Measurements from ENCODE around the gene TEX29.

The TEX29 gene

GRCh38 chr13:111319998-111320911 is at the start of gene TEX29:
Gene TEX29 (plus strand): TSS chr13:111320642. CDS start chr13:111320891, 249 bp downstream.
- H3K4me3 ChIP-seq (ENCODE audit: low read length): no peak within 1 kb of the TSS
- H3K9ac ChIP-seq (ENCODE audit: low read length): no peak within 1 kb of the TSS
- no peaks in the 10 kb centered on the region for H3K27me3 ChIP-seq (ENCODE audit: control insufficient read depth, insufficient read depth, low read length)
- H3K4me1 ChIP-seq (ENCODE audit: control insufficient read depth, insufficient read depth, low read length): no peaks in the 10 kb centered on the region
- no peaks in the 10 kb centered on the region for H3K36me3 ChIP-seq (ENCODE audit: control insufficient read depth, insufficient read depth, low read length)
- no peaks in the 10 kb centered on the region for H3K9me3 ChIP-seq (ENCODE audit: control insufficient read depth, low read length)

GRCh38 chr13:111270765-111271698 is 49.4 kb upstream of the TEX29 start:
- H3K36me3 ChIP-seq (ENCODE audit: control insufficient read depth, insufficient read depth, low read length): peaks cover 9% of the 10 kb centered on the region

GRCh38 chr13:111272117-111272516 is 48.3 kb upstream of the TEX29 start:
- Histone ChIP-seq H3K4me3 (ENCODE audit: low read length) (no peak overlapping the region), H3K27me3 (ENCODE audit: control insufficient read depth, insufficient read depth, low read length) (no peaks in the 10 kb centered on the region), H3K9me3 (ENCODE audit: control insufficient read depth, low read length) (no peaks in the 10 kb centered on the region), H3K9ac (ENCODE audit: low read length) (no peak overlapping the region), H3K36me3 (ENCODE audit: control insufficient read depth, insufficient read depth, low read length) (peaks cover 9% of the 10 kb centered on the region), H3K4me1 (ENCODE audit: control insufficient read depth, insufficient read depth, low read length) (no peaks in the 10 kb centered on the region)

More at GRCh38 chr13:111270765-111271698, 49.4 kb upstream of the TEX29 start:
- Histone ChIP-seq H3K4me1 (ENCODE audit: control insufficient read depth, insufficient read depth, low read length) (no peaks in the 10 kb centered on the region), H3K27me3 (ENCODE audit: control insufficient read depth, insufficient read depth, low read length) (no peaks in the 10 kb centered on the region), H3K9ac (ENCODE audit: low read length) (peak overlapping the region; percentile 13), H3K4me3 (ENCODE audit: low read length) (no peak overlapping the region), H3K9me3 (ENCODE audit: control insufficient read depth, low read length) (no peaks in the 10 kb centered on the region)

- Histone ChIP-seq H3K36me3 (ENCODE audit: control insufficient read depth, insufficient read depth, low read length) (peaks cover 9% of the 10 kb centered on the region), H3K27me3 (ENCODE audit: control insufficient read depth, insufficient read depth, low read length) (no peaks in the 10 kb centered on the region), H3K4me1 (ENCODE audit: control insufficient read depth, insufficient read depth, low read length) (no peaks in the 10 kb centered on the region), H3K9me3 (ENCODE audit: control insufficient read depth, low read length) (no peaks in the 10 kb centered on the region), H3K4me3 (ENCODE audit: low read length) (no peak overlapping the region), H3K9ac (ENCODE audit: low read length) (no peak overlapping the region)
Measured at GRCh38 chr13:111275382-111275781, 45.1 kb upstream of the TEX29 start.

GRCh38 chr13:111275995-111276618 is 44.3 kb upstream of the TEX29 start:
- no peak overlapping the region for H3K9ac ChIP-seq (ENCODE audit: low read length)
- H3K27me3 ChIP-seq (ENCODE audit: control insufficient read depth, insufficient read depth, low read length): no peaks in the 10 kb centered on the region
- H3K9me3 ChIP-seq (ENCODE audit: control insufficient read depth, low read length): no peaks in the 10 kb centered on the region
- H3K4me1 ChIP-seq (ENCODE audit: control insufficient read depth, insufficient read depth, low read length): no peaks in the 10 kb centered on the region
- no peak overlapping the region for H3K4me3 ChIP-seq (ENCODE audit: low read length)
- H3K36me3 ChIP-seq (ENCODE audit: control insufficient read depth, insufficient read depth, low read length): peaks cover 9% of the 10 kb centered on the region

GRCh38 chr13:111278258-111278657 is 42.2 kb upstream of the TEX29 start:
- H3K4me3 ChIP-seq (ENCODE audit: low read length): no peak overlapping the region
- peaks cover 10% of the 10 kb centered on the region for H3K36me3 ChIP-seq (ENCODE audit: control insufficient read depth, insufficient read depth, low read length)
- H3K4me1 ChIP-seq (ENCODE audit: control insufficient read depth, insufficient read depth, low read length): no peaks in the 10 kb centered on the region
- no peaks in the 10 kb centered on the region for H3K9me3 ChIP-seq (ENCODE audit: control insufficient read depth, low read length)
- H3K9ac ChIP-seq (ENCODE audit: low read length): no peak overlapping the region
- no peaks in the 10 kb centered on the region for H3K27me3 ChIP-seq (ENCODE audit: control insufficient read depth, insufficient read depth, low read length)

- H3K4me3 ChIP-seq (ENCODE audit: low read length): no peak overlapping the region
- peaks cover 11% of the 10 kb centered on the region for H3K36me3 ChIP-seq (ENCODE audit: control insufficient read depth, insufficient read depth, low read length)
- H3K4me1 ChIP-seq (ENCODE audit: control insufficient read depth, insufficient read depth, low read length): no peaks in the 10 kb centered on the region
- no peaks in the 10 kb centered on the region for H3K9me3 ChIP-seq (ENCODE audit: control insufficient read depth, low read length)
- H3K9ac ChIP-seq (ENCODE audit: low read length): no peak overlapping the region
- H3K27me3 ChIP-seq (ENCODE audit: control insufficient read depth, insufficient read depth, low read length): no peaks in the 10 kb centered on the region
Measured at GRCh38 chr13:111278743-111279652, 41.4 kb upstream of the TEX29 start.

GRCh38 chr13:111280226-111280625 is 40.2 kb upstream of the TEX29 start:
- peaks cover 11% of the 10 kb centered on the region for H3K36me3 ChIP-seq (ENCODE audit: control insufficient read depth, insufficient read depth, low read length)
- H3K27me3 ChIP-seq (ENCODE audit: control insufficient read depth, insufficient read depth, low read length): no peaks in the 10 kb centered on the region
- no peaks in the 10 kb centered on the region for H3K4me1 ChIP-seq (ENCODE audit: control insufficient read depth, insufficient read depth, low read length)
- H3K4me3 ChIP-seq (ENCODE audit: low read length): no peak overlapping the region
- no peak overlapping the region for H3K9ac ChIP-seq (ENCODE audit: low read length)
- H3K9me3 ChIP-seq (ENCODE audit: control insufficient read depth, low read length): no peaks in the 10 kb centered on the region

- no peaks in the 10 kb centered on the region for H3K4me1 ChIP-seq (ENCODE audit: control insufficient read depth, insufficient read depth, low read length)
- H3K4me3 ChIP-seq (ENCODE audit: low read length): no peak overlapping the region
- no peak overlapping the region for H3K9ac ChIP-seq (ENCODE audit: low read length)
- H3K27me3 ChIP-seq (ENCODE audit: control insufficient read depth, insufficient read depth, low read length): no peaks in the 10 kb centered on the region
- H3K36me3 ChIP-seq (ENCODE audit: control insufficient read depth, insufficient read depth, low read length): peaks cover 11% of the 10 kb centered on the region
- no peaks in the 10 kb centered on the region for H3K9me3 ChIP-seq (ENCODE audit: control insufficient read depth, low read length)
Measured at GRCh38 chr13:111280681-111281585, 39.5 kb upstream of the TEX29 start.

- no peaks in the 10 kb centered on the region for H3K4me1 ChIP-seq (ENCODE audit: control insufficient read depth, insufficient read depth, low read length)
- H3K9ac ChIP-seq (ENCODE audit: low read length): no peak overlapping the region
- no peak overlapping the region for H3K4me3 ChIP-seq (ENCODE audit: low read length)
- H3K9me3 ChIP-seq (ENCODE audit: control insufficient read depth, low read length): no peaks in the 10 kb centered on the region
- H3K36me3 ChIP-seq (ENCODE audit: control insufficient read depth, insufficient read depth, low read length): peaks cover 17% of the 10 kb centered on the region
- no peaks in the 10 kb centered on the region for H3K27me3 ChIP-seq (ENCODE audit: control insufficient read depth, insufficient read depth, low read length)
Measured at GRCh38 chr13:111281751-111282311, 38.6 kb upstream of the TEX29 start.

Measured in mucosa of stomach (tissue), 1 donor.